Measurements from ENCODE around the gene CTSL. TPM values are rescaled to one million over a fixed set of nuclear protein-coding genes. Genes with fewer than 3 reads are reported as not detected.
"Not testable (repeated sequence)": the region's sequence is repeated elsewhere in the genome, so short reads cannot be mapped to it uniquely, and the experiment has no call there.

Gene CTSL
- total and polyA plus RNA-seq, 2 experiments from 2014 or later, result 401 to 402 TPM

GRCh38 chr9:87751423-87751822, 25.5 kb downstream of the CTSL start:
- Histone ChIP-seq H4K20me1 (ENCODE audit: insufficient read depth) (no peaks in the 10 kb centered on the region), H3K4me3 (no peak overlapping the region), H3F3A (ENCODE audit: insufficient read depth) (no peaks in the 10 kb centered on the region), H3K9me3 (ENCODE audit: low read depth) (no peaks in the 10 kb centered on the region), H3K27ac (no peak overlapping the region), H3K4me2 (ENCODE audit: unreplicated experiment) (no peak overlapping the region), H3K36me3 (ENCODE audit: low read depth) (no peaks in the 10 kb centered on the region), H2AFZ (no peak overlapping the region), H3K79me2 (ENCODE audit: insufficient read depth) (no peaks in the 10 kb centered on the region), H3K27me3 (replicated peaks; ENCODE audit: insufficient read depth) (no peaks in the 10 kb centered on the region), H3K9ac (no peak overlapping the region), H3K4me1 (ENCODE audit: insufficient read depth) (no peaks in the 10 kb centered on the region), H3K9me2 (ENCODE audit: insufficient read depth) (no peaks in the 10 kb centered on the region)
- in situ Hi-C loops (cut with MboI), result no loop called here
- TF ChIP-seq EZH2 (IDR thresholded peaks at IDR 0.05; ENCODE audit: insufficient read depth, poor library complexity, severe bottlenecking) (no peak), EZH2phosphoT487 (IDR thresholded peaks at IDR 0.05; ENCODE audit: insufficient read depth, low read depth) (no peak)
- WGBS, 2 experiments (ENCODE audit: low coverage in 1 of 2, low lambda C conversion rate in 2 of 2, missing lambda C conversion rate in 2 of 2), result 72 to 78% methylated on average over 3 of the region's 3 CpGs
- DNase-seq, result no peak

DNA sequence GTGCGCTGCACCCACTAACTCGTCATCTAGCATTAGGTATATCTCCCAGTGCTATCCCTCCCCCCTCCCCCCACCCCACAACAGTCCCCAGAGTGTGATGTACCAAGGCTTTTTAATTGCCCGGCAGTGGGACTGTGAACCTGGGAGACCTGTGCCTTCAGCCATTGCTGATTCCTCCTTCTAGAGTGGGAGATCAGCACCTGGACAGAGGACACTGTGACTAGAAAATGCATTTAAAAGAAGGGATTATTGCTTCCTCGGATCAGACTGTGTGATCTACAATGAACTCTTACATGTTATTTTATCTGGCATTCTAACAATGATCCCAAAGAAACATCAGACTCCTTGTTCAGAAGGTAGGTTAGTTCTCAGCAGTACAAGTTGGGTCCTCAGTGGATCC, 25.9 kb downstream of the CTSL start:
- Histone ChIP-seq H3K36me3 (ENCODE audit: low read depth) (no peaks in the 10 kb centered on the region), H3K27ac (no peak overlapping the region), H3K27me3 (replicated peaks; ENCODE audit: insufficient read depth) (no peaks in the 10 kb centered on the region), H3K79me2 (ENCODE audit: insufficient read depth) (no peaks in the 10 kb centered on the region), H3F3A (ENCODE audit: insufficient read depth) (no peaks in the 10 kb centered on the region), H3K4me3 (no peak overlapping the region), H3K9me3 (ENCODE audit: low read depth) (no peaks in the 10 kb centered on the region), H4K20me1 (ENCODE audit: insufficient read depth) (no peaks in the 10 kb centered on the region), H3K9me2 (ENCODE audit: insufficient read depth) (no peaks in the 10 kb centered on the region), H3K4me1 (ENCODE audit: insufficient read depth) (no peaks in the 10 kb centered on the region), H2AFZ (no peak overlapping the region), H3K4me2 (ENCODE audit: unreplicated experiment) (no peak overlapping the region), H3K9ac (no peak overlapping the region)
- no peak for DNase-seq
- in situ Hi-C loops (cut with MboI), result no loop called here
- no peak for TF ChIP-seq EZH2phosphoT487 (IDR thresholded peaks at IDR 0.05; ENCODE audit: insufficient read depth, low read depth)
- no peak for TF ChIP-seq EZH2 (IDR thresholded peaks at IDR 0.05; ENCODE audit: insufficient read depth, poor library complexity, severe bottlenecking)
- 37 to 54% methylated on average over 4 of the region's 4 CpGs for WGBS, 2 experiments (ENCODE audit: low coverage in 1 of 2, low lambda C conversion rate in 2 of 2, missing lambda C conversion rate in 2 of 2)

GRCh38 chr9:87753313-87753712, 27.4 kb downstream of the CTSL start:
- H3K27ac ChIP-seq, result no peak overlapping the region
- no peak overlapping the region for H3K4me3 ChIP-seq
- no peaks in the 10 kb centered on the region for H3K79me2 ChIP-seq (ENCODE audit: insufficient read depth)
- WGBS, 2 experiments (ENCODE audit: low coverage in 1 of 2, low lambda C conversion rate in 2 of 2, missing lambda C conversion rate in 2 of 2), result 11 to 15% methylated on average over 2 of the region's 2 CpGs
- no peak overlapping the region for H3K4me2 ChIP-seq (ENCODE audit: unreplicated experiment)
- H3K4me1 ChIP-seq (ENCODE audit: insufficient read depth), result no peaks in the 10 kb centered on the region
- H3K36me3 ChIP-seq (ENCODE audit: low read depth), result no peaks in the 10 kb centered on the region
- H3K9ac ChIP-seq, result no peak overlapping the region
- TF ChIP-seq EZH2phosphoT487 (IDR thresholded peaks at IDR 0.05; ENCODE audit: insufficient read depth, low read depth), result no peak
- TF ChIP-seq EZH2 (IDR thresholded peaks at IDR 0.05; ENCODE audit: insufficient read depth, poor library complexity, severe bottlenecking), result no peak
- in situ Hi-C loops (cut with MboI), result no loop called here
- H4K20me1 ChIP-seq (ENCODE audit: insufficient read depth), result no peaks in the 10 kb centered on the region
- H3K9me2 ChIP-seq (ENCODE audit: insufficient read depth), result no peaks in the 10 kb centered on the region
- H3F3A ChIP-seq (ENCODE audit: insufficient read depth), result no peaks in the 10 kb centered on the region
- H2AFZ ChIP-seq, result no peak overlapping the region
- no peaks in the 10 kb centered on the region for H3K9me3 ChIP-seq (ENCODE audit: low read depth)
- H3K27me3 ChIP-seq (replicated peaks; ENCODE audit: insufficient read depth), result no peaks in the 10 kb centered on the region
- no peak for DNase-seq

DNA sequence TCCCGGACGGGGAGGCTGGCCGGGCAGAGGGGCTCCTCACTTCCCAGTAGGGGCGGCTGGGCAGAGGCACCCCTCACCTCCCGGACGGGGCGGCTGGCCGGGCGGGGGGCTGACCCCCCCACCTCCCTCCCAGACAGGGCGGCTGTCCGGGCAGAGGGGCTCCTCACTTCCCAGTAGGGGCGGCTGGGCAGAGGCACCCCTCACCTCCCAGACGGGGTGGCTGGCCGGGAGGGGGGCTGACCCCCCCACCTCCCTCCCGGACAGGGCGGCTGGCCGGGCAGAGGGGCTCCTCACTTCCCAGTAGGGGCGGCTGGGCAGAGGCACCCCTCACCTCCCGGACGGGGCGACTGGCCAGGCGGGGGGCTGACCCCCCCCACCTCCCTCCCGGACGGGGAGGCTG, 32.4 kb downstream of the CTSL start:
- DNase-seq; H3K9ac ChIP-seq; H3K27me3 ChIP-seq (replicated peaks; ENCODE audit: insufficient read depth); H3K27ac ChIP-seq; H3K36me3 ChIP-seq (ENCODE audit: low read depth); H3K79me2 ChIP-seq (ENCODE audit: insufficient read depth); in situ Hi-C loops (cut with MboI); H3K4me2 ChIP-seq (ENCODE audit: unreplicated experiment); H3K9me2 ChIP-seq (ENCODE audit: insufficient read depth); H3F3A ChIP-seq (ENCODE audit: insufficient read depth); H3K4me1 ChIP-seq (ENCODE audit: insufficient read depth); H3K4me3 ChIP-seq; H4K20me1 ChIP-seq (ENCODE audit: insufficient read depth); H3K9me3 ChIP-seq (ENCODE audit: low read depth); H2AFZ ChIP-seq: not testable (repeated sequence)
- no CpG with 5 or more reads among the region's 24 CpGs for WGBS, 2 experiments (ENCODE audit: low coverage in 1 of 2, low lambda C conversion rate in 2 of 2, missing lambda C conversion rate in 2 of 2)

DNA sequence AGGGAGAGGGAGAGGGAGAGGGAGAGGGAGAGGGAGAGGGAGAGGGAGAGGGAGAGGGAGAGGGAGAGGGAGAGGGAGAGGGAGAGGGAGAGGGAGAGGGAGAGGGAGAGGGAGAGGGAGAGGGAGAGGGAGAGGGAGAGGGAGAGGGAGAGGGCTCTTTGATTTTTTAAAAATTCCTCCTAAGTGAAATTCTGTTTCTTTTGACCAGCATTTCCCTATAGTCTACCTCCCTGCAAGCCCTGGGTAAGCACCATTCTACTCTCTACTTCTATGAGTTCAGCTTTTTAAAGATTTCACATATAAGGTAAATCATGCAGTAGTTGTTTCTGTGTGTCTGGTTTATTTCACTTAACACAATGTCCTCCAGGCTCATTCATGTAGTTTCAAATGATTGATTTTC, 34.1 kb downstream of the CTSL start:
- in situ Hi-C loops (cut with MboI); H3K36me3 ChIP-seq (ENCODE audit: low read depth): not testable (repeated sequence)

More for the DNA sequence above, 34.1 kb downstream of the CTSL start:
- H3F3A ChIP-seq (ENCODE audit: insufficient read depth); H3K79me2 ChIP-seq (ENCODE audit: insufficient read depth); DNase-seq; H3K4me2 ChIP-seq (ENCODE audit: unreplicated experiment); H2AFZ ChIP-seq; H3K4me1 ChIP-seq (ENCODE audit: insufficient read depth); H3K9ac ChIP-seq; H3K4me3 ChIP-seq; H4K20me1 ChIP-seq (ENCODE audit: insufficient read depth); H3K9me3 ChIP-seq (ENCODE audit: low read depth); H3K9me2 ChIP-seq (ENCODE audit: insufficient read depth); H3K27me3 ChIP-seq (replicated peaks; ENCODE audit: insufficient read depth); H3K27ac ChIP-seq: not testable (repeated sequence)

All from GM23248 (cell line).